ENCODE data around the gene HIPK3.

DNA sequence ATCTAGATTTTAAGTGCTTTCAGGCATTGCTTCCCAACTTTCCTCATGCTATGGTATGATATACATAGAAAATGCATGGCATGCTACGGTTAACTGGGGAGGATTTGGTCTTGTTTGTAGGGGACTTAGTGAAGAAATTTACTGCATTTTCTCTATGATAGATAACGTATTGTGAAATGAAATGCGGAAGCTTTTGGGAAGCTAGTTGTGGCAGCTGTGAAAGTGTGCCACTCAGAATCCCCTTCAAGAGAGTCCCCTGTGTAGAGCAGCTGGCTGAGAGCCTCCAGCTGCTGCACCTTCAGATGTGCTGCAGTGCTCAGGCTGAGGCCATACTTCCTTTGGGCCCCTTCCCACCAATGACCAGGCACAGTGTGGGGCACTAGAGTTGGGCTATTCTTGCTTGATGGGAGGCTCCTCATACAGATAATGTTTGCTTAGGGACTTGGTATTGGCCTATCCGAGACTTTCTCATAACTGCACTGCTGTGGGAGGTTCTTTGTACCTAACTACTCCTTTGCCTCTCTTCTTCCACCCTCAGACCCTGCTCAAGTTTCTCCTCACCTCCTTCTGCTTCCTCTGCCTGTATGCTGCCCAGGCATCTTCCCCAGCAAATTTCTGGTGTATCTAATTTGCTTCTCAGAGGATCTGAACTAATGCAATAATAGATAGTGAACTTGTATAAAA is 67.3 kb downstream of the HIPK3 start:
- no peak for TF ChIP-seq EZH2phosphoT487 (IDR thresholded peaks at IDR 0.05)
- no peak for TF ChIP-seq CTCF (IDR thresholded peaks at IDR 0.05)
- no peak for TF ChIP-seq EZH2 (IDR thresholded peaks at IDR 0.05)
